ENCODE results near the gene PAX8.

PAX8 gene

GRCh38 chr2:113201496-113202304, 77.0 kb downstream of the PAX8 start:
- DNase-seq: no peak

GRCh38 chr2:113200736-113201490, 77.8 kb downstream of the PAX8 start:
- no peak for DNase-seq

GRCh38 chr2:113200236-113200635, 78.5 kb downstream of the PAX8 start:
- no peak for DNase-seq

GRCh38 chr2:113198790-113199612, 79.7 kb downstream of the PAX8 start:
- peak; percentile 74 to 78 for DNase-seq

- no peak for DNase-seq
Measured at GRCh38 chr2:113198048-113198789, 80.5 kb downstream of the PAX8 start.

GRCh38 chr2:113197347-113198047, 81.2 kb downstream of the PAX8 start:
- DNase-seq: no peak

- no peak for DNase-seq
Measured at GRCh38 chr2:113196839-113197238, 81.9 kb downstream of the PAX8 start.

GRCh38 chr2:113195923-113196501, 82.7 kb downstream of the PAX8 start:
- no peak for DNase-seq

GRCh38 chr2:113192459-113193100, 86.1 kb downstream of the PAX8 start:
- DNase-seq: no peak

GRCh38 chr2:113190871-113191270, 87.8 kb downstream of the PAX8 start:
- no peak for DNase-seq

- DNase-seq: no peak
Measured at GRCh38 chr2:113187771-113188170, 91.0 kb downstream of the PAX8 start.

GRCh38 chr2:113186433-113186796, 92.3 kb downstream of the PAX8 start:
- DNase-seq: no peak

- no peak for DNase-seq
Measured at GRCh38 chr2:113185664-113186432, 92.9 kb downstream of the PAX8 start.

GRCh38 chr2:113184531-113185230, 94.0 kb downstream of the PAX8 start:
- no peak for DNase-seq

GRCh38 chr2:113183703-113184102, 95.0 kb downstream of the PAX8 start:
- DNase-seq: no peak

GRCh38 chr2:113183264-113183663, 95.5 kb downstream of the PAX8 start:
- DNase-seq: no peak

GRCh38 chr2:113182471-113183260, 96.1 kb downstream of the PAX8 start:
- no peak for DNase-seq

GRCh38 chr2:113181258-113182051, 97.3 kb downstream of the PAX8 start:
- DNase-seq: no peak

All from activated CD4-positive, alpha-beta T cell treated with anti-CD3 and anti-CD28 coated beads, Interleukin-2, amount 50 U/mL, for 4 hours (primary cell).